Measurements from ENCODE around the gene CEP131.

GRCh38 chr17:81200201-81200600 is 22.6 kb downstream of the CEP131 start:
- TF ChIP-seq CTCF (IDR thresholded peaks at IDR 0.05; ENCODE audit: insufficient read depth, low read length) = no peak
- no peak for TF ChIP-seq POLR2AphosphoS5 (IDR thresholded peaks at IDR 0.05; ENCODE audit: low read depth)

Data from HL-60 (cell line).